GM10847 (cell line): Measurements from ENCODE around the gene PCDHB7.
"Not testable (repeated sequence)": the region's sequence is repeated elsewhere in the genome, so short reads cannot be mapped to it uniquely, and the experiment has no call there.

ENCODE experiments used
- POLR2A ChIP-seq: IDR thresholded peaks from 2 replicates; pipeline ENCODE4 v1.6.1; 2011; ENCODE audit not compliant: insufficient read length; ENCODE audit errors: extremely low read depth

Gene PCDHB7

DNA sequence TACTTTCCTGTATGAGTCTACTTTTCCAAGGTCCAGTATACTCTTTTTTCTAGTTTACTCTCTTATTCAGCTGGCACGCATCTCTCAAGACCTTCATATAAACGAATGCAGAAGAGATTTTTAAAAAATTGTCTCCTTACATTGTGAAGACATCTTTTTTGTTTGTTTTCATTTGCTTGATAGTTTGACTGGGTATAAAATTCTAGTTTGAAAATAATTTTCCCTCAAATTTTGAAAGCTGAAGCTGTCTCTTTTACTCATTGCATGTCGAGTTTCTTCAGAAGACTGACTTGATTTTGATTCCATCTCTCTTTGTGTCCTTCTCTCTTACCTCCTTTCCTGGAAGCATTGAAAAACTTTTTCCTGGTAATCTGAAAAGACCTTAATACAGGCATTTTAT is 23.9 kb downstream of the PCDHB7 start:
- TF ChIP-seq POLR2A, result no peak

DNA sequence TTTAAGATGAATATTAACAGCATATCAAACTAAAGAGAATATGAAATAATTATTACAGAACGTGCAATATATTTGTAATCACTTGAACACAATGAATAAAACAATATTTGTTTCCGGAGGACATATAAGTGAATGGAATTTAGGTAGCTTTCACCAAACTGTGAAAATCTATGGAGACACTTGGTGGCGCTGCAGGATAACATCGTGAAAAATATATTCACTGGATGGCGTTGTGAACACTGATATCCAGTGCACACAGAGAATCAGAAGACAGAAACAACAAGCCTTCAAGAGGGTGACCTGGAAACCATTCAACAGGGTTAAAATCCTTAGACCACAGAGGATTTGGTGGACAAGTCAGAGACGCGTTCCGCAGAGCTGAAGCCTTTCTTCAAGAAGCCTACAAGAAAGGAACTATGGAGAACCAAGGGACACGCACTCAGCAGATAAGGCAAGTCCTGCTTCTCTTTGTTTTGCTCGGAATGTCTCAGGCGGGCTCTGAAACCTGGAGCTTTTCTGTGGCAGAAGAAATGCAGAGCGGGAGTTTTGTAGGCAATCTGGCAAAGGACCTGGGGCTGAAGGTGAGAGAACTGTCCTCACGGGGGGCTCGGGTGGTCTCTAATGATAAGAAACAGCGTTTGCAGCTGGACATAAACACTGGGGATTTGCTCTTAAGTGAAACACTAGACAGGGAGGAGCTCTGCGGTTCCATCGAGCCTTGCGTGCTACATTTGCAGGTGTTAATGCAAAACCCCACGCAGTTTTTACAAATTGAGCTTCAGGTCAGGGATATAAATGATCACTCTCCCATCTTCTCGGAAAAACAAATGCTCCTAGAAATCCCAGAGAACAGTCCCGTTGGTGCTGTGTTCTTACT is 27.2 kb downstream of the PCDHB7 start, which contains the start of gene PCDHB11:
Gene PCDHB11 (plus strand): TSS at position 269 of the 877 bp plus-strand sequence. CDS start 148 bp downstream, at position 417.
- TF ChIP-seq POLR2A, result no peak

DNA sequence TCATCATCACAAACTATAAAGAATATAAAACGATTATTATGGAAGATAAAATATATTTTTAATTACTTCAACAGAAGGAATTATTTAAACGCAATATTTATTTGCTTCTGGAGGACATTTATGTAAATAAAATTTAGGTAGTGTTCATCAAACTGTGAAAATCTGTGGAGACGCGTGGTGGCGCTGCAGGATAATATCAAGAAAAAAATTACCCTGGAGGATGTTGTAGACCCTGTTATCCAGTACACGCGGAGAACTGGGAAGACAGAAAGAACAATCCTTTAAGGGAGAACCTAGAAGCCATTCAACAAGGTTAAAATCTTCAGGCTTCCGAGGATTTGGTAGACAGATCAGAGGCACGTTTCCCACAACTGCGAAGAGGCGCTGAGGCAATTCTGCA is 36.0 kb downstream of the PCDHB7 start, which contains the start of gene PCDHB12:
Gene PCDHB12 (plus strand): TSS at position 242 of the 400 bp plus-strand sequence. CDS start 189 bp downstream, outside the sequence.
- TF ChIP-seq POLR2A, result no peak

DNA sequence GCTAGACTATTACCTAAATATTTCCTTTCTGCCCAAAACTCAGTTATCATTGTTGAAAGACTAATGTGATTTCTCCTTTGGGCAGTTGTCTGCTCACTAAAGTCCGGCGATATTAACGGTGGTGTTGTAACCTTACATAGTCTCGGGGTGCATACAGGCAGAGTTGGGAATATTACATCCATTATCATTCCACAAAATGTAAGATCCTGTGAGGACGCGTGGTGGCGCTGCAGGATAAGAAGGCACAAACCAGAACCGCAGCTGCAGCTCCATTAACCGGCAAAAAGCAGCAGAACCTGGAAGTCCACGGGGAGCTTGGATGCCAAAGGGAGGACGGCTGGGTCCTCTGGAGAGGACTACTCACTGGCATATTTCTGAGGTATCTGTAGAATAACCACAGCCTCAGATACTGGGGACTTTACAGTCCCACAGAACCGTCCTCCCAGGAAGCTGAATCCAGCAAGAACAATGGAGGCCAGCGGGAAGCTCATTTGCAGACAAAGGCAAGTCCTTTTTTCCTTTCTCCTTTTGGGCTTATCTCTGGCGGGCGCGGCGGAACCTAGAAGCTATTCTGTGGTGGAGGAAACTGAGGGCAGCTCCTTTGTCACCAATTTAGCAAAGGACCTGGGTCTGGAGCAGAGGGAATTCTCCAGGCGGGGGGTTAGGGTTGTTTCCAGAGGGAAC is 41.4 kb downstream of the PCDHB7 start, which contains the start of gene PCDHB13:
Gene PCDHB13 (plus strand): TSS at position 264 of the 684 bp plus-strand sequence. CDS start 205 bp downstream, at position 469.
- TF ChIP-seq POLR2A, result not testable (repeated sequence)

DNA sequence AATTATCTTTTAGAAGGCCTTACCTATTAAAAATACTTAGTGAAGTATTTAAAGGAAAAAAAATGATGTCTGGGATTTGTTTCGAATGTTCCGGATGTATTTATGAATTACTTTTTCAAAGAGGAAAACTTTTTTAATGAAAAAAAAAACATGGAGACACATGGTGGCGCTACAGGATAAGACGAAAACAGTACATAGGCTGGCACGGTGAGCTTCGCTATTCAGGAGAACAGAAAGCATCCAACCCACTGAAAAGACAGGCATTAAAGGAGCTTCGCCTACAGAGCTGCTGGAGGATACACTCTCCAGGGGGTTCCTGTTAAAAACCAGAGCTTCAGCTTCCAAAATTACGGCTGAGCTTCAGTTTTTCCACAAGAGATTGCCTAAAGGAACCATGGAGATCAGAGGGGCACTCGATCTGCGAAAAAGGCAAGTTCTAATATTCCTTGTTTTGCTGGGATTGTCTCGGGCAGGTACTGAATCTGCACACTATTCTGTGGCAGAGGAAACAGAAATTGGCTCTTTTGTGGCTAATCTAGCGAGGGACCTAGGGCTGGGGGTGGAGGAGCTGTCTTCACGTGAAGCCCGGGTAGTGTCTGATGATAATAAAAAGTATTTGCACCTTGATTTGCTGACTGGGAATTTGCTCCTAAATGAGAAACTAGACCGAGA is 50.8 kb downstream of the PCDHB7 start, which contains the start of gene PCDHB14:
Gene PCDHB14 (plus strand): TSS at position 232 of the 672 bp plus-strand sequence. CDS start 163 bp downstream, at position 395.
- no peak for TF ChIP-seq POLR2A
